HG02970 (cell line): Measurements from ENCODE around the gene YTHDC2.

Source experiments
- ATAC-seq: cut with Tn5 transposase; IDR thresholded peaks from one replicate; pipeline ENCODE4 v1.9.1; 2021; ENCODE audit warnings: mild to moderate bottlenecking, moderate library complexity, moderate number of reproducible peaks; ENCODE audit not compliant: unreplicated experiment, low FRiP score

The YTHDC2 gene

DNA sequence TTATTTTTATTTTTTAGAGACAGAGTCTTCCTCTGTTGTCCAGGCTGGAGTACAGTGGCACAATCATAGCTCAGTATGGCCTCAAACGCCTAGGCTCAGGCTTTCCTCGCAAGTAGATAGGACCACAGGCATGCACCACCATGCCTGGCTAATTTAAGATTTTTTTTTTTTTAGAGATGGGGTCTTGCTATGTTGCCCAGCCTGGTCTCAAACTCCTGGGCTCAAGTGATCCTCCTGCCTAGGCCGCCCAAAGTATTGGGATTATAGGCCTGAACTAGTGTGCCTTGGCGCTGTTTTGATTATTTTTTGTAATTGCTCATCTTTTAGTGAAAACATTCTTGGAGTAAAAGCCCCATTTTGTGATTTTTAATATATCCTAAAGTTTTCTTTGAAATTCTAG lies 5.4 kb downstream of the YTHDC2 start:
- no peak for ATAC-seq

DNA sequence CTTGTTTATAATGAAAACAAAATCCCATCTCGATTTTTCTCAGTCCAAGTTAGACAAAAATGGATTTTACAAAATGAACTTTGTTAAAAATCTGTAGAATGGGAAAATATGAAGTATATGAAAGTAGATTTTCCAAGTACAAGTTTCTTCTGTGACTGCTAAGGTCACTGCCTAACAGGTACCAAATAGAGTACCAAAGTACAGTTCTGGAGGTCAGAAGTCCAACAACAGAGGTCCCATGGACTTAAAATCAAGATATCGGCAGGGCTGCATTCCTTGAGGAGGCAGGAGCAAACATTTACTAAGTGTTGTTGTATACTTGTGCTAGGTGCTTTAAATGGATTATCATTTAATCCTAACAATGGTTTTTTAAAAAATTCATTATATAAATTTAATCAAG lies 5.9 kb downstream of the YTHDC2 start:
- ATAC-seq: no peak

DNA sequence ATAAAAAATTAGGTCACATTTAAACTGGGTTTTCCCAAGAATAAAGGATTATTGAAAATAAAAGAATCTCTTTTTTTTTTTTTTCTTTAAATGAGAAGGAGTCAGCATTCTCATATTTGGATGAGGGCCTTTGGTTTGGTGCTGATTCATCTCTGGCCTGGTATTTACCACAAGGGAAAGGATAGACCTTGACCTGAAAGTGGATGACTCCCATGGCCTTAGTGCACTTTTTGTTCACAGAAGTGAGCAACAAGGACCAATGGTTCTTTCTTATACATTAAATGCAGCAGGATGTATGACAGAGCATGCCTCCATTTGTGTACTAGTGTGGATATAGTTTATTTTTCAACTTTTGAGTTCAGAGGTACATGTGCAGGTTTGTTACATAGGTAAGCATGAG lies 6.9 kb downstream of the YTHDC2 start:
- peak; percentile 47 for ATAC-seq

DNA sequence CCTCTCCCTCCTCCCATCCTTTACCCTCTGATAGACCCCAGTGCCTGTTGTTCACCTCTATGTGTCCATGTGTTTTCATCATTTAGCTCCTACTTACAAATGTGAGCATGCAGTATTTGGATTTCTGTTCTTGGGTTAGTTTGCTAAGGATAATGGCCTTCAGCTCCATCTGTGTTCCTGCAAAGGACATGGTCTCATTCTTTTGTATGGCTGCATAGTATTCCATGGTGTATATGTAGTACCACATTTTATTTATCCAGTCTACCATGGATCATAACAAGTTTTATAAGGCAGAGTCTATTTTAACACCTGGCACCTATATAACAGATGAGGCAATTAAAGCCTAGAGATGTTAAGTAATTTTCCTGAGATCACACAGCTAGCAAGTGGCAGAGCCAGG lies 7.4 kb downstream of the YTHDC2 start:
- ATAC-seq: no peak

DNA sequence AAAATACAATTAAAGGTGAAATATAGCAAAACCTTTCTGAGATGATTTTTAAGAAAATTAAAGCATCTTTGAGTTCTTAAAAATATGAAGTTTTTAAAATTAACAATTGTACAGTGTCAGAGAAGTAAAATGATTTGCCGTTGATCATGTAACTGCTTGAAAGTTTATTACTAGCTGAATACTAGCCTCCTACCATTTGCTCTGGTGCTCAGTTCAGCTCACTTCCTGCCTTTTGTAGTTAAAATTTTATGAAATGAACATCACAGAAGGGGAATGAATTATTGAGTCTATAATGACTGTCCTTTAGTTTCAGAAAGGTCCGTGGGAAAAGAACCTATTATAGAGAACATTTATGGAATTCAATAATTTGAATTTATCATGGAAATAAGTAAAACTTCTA lies 9.7 kb downstream of the YTHDC2 start:
- no peak for ATAC-seq

DNA sequence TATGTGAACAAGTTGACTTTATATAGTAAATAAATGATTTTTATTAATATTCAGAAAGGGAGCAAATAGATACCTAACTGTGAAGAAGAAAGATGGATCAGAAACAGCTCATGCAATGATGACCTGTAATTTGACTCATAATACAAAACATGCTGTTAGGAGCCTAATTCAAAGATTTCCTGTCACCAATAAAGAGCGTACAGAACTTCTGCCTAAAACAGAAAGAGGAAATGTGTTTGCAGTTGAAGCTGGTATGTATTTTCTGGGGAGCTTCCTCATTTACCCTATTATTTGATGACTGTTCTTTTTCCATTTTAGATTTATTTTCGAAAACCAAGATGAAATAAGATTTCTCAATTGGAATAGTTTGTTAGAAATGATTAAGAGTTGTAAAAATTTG lies 11.4 kb downstream of the YTHDC2 start:
- ATAC-seq: no peak

DNA sequence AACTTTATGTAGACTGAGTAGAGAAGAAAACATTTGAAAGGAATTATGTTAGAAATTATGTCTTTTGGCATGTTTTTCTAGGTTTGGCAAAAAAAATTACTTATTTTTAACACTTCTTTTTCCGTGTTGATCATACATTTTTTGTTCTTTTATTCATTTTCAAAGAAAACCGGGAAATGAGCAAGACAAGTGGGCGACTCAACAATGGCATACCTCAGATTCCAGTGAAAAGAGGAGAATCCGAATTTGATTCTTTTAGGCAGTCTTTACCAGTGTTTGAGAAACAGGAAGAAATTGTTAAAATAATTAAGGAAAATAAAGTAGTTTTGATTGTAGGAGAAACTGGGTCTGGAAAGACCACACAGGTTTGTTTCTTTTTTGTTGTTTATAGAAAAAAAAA lies 12.9 kb downstream of the YTHDC2 start:
- no peak for ATAC-seq

DNA sequence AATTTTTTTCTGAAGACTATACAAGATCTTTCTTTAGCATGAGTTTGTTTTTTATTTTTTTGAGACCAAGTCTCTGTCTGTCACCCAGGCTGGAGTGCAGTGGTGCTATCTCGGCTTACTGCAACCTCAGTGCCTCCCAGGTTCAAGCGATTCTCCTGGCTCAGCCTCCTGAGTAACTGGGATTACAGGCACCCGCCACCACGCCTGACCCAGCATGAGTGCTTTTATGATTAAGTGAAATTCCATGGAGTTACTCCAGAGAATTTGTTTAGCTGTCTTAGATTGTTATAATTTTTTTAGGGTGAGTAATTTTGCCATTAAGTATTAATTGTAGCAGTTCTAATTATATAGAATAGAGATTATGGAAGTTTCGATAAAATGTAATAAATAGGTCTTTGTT lies 14.3 kb downstream of the YTHDC2 start:
- no peak for ATAC-seq

DNA sequence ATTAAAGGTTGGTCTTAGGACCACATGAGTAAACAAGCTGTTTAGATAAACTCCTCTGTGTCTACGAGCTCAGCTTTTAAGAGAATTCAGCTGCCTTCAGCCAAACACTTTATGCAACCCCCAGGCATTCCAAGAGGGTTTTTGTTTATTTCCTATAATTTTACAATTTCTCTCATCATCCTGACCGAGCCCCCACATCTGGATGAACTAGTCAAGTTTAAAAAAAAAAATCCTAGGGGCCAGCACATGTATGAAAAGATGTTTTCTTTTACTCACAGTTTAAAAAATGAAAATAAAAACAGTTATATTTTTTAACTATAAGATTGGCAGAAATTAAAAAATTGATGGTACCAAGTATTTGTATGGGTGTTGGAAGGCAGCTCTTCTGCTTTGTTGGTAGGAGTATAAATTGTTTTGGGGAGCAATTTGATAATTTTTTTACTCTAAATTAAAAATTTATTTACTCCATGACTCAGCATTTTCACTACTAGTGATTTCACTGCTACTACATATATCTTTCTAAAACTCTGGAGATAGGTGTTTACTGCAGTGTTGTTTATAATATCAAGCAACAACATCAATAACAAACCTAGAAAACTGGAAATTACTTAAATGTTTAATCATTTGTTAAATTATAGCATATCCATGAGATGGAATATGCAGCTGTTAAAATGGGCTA lies 18.1 kb downstream of the YTHDC2 start:
- no peak for ATAC-seq

DNA sequence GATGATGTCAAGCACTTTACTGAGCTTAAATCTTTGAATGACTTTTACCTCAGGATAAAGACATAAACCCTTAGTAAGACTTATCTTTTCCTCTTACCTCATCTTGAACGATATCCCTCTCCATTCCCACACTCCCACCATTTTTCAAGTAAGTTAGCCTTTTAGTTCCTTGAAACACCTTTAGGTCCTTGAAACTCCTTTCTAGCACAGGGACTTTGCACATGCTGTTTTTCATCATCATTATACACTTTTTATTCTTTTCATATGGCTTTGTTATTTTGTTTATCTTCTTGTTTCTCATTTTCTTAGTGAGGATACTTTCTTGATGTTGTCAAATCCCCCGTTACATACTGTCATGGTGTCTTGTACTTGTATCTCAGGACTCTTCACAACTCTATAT lies 24.8 kb downstream of the YTHDC2 start:
- ATAC-seq: no peak

DNA sequence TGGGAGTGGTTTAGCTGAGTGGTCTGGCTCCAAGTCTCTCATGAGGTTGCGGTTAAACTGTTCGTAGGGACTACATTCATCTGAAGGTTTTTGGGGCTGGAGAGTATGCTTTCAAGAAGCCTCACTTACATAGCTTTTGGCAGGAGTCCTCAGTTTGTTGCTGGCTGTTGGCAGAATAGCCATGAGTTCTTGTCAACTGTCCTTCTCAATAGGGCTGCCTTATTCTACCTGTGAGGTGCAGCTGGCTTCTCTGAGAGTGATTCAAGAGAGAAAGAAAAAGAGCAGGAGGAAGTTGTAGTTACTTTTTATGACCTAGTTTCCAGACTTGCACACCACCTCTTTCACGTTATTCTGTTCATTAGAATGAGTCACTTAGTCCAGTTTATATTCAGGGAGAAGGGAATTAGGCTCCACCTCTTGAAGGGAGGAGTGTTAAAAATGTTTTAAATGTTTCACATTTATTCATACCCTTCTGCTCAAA lies 33.2 kb downstream of the YTHDC2 start:
- ATAC-seq: no peak

DNA sequence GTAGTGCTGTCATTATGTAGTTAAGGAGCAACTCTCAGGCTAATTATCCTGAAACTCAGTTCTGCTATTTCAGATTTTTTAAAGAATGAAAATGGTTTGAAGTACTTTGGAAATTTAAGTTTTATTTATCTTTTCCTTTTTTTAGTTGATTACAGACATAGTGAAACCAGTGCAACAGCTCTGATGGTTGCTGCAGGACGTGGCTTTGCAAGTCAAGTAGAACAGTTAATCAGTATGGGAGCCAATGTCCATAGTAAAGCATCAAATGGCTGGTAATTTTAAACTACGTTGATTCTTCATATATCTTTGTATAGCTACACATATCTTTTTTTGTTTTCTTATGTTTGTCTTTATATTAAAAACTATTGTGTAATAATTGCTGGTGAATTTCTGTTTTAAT lies 34.9 kb downstream of the YTHDC2 start:
- ATAC-seq: no peak

DNA sequence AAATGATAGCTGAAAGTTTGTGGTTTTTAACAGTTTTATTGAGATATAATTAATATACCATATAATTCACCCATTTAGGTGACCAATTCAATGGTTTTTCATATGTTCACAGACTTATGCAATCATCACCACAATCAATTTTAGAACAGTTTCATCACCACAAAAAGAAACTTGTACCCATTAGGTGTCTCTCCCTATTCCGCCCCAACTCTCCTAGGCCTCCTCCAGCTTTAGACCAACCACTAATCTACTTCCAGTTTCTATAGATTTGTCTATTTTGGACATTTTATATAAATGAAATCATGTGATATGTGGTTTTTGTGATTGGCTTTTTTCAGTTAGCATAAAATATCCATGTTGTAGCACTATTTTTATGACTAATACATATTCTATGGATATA lies 38.6 kb downstream of the YTHDC2 start:
- ATAC-seq: no peak

DNA sequence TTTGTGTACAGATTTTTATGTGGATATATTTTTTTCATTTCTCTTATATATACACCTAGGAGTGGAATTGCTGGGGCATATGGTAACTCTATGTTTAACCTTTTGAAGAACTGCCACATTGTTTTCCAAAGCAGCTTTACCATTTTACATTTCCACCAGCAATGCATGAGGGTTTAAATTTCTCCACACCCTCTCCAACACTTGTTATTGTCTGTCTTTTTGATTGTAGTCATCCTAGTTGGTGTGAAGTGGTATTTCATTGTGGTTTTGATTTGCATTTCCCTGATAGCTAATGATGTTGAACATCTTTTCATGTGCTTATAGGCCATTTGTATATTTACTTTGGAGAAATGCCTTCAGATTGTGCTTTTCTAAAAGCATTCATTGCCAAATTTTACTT lies 39.1 kb downstream of the YTHDC2 start:
- ATAC-seq: no peak

DNA sequence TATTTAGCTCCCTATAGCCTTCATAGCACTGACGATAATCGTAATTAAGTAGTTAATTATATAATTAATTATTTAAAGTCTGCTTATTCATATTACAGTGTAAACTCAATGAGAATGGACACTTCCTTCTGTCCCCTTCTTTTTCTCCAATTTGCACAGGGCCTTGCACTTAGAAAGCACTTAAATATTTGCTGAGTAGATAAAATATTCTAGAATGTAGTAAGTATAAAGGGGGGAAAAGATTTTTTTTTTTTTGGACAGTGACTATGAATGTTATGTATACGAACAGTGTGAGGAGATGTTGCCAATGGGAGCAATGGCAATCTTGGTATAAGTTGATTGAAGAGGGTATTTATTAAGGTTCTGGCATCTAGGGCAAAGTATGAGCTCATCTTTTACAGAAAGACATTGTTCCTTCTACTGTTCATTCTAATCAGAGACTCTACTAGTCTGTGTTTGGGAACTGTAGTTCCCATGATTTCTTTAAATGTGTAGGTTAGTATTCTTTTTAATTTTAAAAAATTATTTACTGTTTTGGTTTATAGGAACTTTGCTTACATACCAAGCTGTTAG lies 49.4 kb downstream of the YTHDC2 start:
- no peak for ATAC-seq

DNA sequence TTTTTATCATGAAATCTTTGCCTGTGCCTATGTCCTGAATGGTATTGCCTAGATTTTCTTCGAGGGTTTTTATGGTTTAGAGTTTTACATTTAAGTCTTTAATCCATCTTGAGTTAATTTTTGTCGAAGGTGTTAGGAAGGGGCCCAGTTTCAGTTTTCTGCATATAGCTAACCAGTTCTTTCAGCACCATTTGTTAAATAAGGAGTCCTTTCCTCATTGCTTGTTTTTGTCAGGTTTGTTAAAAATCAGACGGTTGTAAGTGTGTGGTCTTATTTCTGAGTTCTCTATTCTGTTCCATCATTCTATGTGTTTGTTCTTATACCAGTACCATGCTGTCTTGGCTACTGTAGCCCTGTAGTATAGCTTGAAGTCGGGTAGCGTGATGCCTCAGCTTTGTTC lies 55.9 kb downstream of the YTHDC2 start:
- no peak for ATAC-seq

DNA sequence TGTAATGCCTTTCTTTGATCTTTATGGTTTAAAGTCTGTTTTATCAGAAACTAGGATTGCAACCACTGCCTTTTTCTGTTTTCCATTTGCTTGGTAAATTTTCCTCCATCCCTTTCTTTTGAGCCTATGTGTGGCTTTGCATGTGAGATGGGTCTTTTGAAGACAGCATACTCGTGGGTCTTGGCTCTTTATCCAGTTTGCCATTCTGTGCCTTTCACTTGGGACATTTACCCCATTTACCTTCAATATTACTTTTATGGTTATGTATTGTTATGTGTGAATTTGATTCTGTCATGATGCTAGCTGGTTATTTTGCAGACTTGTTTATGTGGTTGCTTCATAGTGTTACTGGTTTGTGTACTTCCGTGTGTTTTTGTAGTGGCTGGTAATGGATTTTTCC lies 59.2 kb downstream of the YTHDC2 start:
- no peak for ATAC-seq

DNA sequence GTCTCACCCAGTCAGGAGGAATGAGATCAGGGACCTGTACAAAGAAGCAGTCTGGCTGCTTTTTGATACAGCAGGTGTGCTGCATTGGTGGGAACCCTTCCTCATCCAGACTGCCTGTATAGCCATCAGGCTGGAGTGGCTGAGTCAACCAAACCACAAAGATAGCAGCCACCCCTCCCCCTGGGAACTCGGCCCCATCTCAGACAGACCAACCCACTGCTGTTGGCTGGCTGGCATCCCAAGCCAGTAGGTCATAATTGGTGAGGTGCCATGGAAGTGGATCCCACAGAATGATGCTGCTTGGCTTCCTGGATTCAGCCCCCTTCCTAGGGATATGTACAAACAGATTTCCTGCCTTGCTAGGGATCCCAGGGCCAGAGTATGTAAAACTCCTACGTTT lies 60.9 kb downstream of the YTHDC2 start:
- no peak for ATAC-seq

DNA sequence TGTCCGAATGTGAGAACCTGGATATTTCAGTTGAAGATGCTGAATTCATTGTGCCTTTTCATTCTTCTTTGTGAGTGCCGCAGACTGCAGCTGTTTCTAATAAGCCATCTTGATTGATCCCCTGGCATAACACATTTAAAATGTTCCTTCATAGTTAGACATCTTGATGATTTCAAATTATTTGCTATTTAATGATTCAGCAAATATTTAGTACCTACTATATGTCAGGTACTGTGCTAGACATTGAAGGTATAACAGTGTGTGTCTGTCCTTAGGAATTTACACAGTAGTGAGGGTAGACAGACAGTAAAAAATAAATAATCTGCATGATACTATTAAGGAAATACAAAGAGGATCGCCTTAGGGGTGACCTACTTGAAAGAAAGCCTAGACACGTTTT lies 61.6 kb downstream of the YTHDC2 start:
- no peak for ATAC-seq

DNA sequence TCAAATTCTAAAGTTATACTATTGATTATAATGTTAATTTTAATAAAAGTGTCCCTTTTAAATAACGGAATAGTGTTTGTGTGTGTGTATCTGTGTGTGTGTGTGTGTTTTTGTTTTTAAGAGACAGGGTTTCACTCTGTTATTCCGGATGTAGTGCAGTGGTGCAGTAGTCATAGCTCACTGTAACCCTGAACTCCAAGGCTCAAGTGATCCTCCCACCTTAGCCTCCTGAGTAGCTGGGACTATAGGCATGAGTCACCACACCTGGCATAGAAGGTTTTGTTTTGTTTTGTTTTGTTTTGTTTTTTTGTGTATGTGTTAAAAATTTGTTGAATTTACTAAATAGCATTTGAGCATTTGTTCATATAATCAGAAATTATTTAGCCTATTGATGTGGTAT lies 64.6 kb downstream of the YTHDC2 start:
- no peak for ATAC-seq

DNA sequence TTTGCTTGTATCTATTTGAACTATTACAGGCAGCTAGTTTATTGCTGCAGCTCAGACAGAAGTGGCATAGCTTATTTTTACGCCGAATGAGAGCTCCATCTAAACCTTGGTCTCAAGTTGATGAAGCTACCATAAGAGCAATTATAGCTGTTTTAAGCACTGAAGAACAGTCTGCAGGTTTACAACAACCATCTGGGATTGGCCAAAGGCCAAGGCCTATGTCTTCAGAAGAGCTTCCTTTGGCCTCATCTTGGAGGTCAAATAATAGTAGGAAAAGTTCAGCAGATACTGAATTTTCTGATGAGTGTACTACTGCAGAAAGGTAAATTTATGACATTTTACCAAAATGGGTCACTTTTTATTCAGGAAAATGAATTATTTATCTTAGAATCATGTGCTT lies 67.9 kb downstream of the YTHDC2 start:
- ATAC-seq: no peak

DNA sequence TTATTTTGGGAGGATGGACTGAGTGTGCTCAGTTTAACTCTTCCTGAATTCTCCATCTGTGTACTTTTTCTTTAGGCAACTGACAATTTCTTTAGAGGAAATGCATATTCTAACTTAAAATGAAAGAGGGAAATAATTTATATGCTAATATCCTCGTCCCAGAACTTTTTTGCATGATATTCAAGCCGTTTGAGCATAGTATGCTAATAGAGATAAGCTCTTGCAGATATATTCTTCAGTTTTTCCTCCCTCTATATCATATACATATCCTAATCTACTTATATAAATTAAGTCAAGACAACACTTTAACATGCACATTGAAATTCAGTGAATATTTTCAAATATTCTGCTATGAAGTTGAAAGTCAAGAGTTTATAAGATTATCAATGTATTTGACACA lies 84.7 kb downstream of the YTHDC2 start:
- ATAC-seq: no peak

DNA sequence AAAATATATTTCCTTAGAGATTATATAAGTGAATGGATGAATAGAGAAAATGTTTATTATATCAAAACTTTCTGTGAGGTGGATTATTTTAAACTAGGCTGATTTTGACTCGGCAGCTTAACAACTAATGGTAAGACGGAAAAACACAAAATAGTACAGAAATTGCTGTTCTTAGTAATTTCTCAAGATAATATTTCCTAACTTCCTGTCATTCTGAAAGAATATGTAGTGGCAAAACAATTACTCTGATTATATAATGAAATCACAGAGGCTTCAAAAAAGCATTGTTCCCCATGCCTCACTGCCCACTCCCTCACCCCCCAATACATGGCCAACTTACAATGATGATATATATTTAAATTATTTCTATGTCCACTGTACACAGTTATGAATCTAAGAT lies 85.4 kb downstream of the YTHDC2 start:
- ATAC-seq: no peak
